ENCODE data around the gene SBF2.

SBF2 gene

GRCh38 chr11:9862981-9863380, 431.0 kb downstream of the SBF2 start:
- in situ Hi-C loops (cut with MboI; ENCODE audit: low sequenced_read_pairs, unreplicated experiment): loop anchor here (5.0 to 25.0 kb wide), 2 partner anchors 109 to 449 kb away; partner anchors contain the start of gene ADM
- no peak for DNase-seq (ENCODE audit: low spot score)
- TF ChIP-seq CTCF (IDR thresholded peaks at IDR 0.05; ENCODE audit: borderline replicate concordance, control extremely low read depth, extremely low read depth, insufficient read depth, missing control alignments): no peak

DNA sequence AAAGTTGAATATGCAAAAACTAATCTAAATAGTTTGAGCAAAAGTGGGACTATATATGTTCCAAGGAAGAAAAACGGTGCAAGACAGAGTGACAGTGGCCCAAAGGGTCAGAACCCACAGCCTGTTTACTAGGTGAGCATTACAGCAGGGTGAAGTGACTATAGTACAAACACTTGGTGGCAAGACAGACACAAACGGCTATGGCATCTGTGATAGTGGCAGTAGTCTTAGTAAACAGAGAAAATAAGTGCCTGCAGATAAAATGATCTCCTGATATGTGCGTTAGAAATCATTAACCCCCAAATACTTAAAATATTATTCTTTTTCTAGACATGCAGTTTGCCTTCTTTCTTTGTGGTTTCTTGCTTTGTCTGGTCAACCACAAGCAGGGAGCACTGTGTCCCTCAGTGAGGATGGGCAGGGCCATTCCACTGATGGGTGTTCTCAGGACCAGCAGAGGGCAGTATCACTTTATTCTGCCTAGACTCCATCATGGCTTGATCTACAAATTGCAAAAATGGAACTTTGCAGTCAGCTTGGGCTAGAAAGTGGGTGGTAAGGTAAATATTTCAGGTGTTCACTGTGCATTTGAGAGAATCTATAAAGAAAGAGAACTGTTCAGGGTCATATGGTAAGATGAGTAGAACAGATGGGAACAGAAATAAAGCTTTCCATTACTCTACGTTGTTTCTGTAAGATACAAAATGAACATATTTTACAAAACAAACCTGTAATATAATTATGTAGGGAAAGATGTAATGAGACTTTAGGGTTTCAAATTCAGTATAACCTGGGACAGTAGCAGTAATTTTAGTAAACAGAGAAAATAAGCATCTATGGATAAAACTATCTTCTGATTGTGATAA, 431.9 kb downstream of the SBF2 start:
- in situ Hi-C loops (cut with MboI; ENCODE audit: low sequenced_read_pairs, unreplicated experiment): loop anchor here (5.0 to 25.0 kb wide), 2 partner anchors 110 to 450 kb away; partner anchors contain the start of gene ADM
- DNase-seq (ENCODE audit: low spot score): peak; percentile 64

GRCh38 chr11:9859554-9860305, 434.3 kb downstream of the SBF2 start:
- DNase-seq (ENCODE audit: low spot score): no peak
- TF ChIP-seq CTCF (IDR thresholded peaks at IDR 0.05; ENCODE audit: borderline replicate concordance, control extremely low read depth, extremely low read depth, insufficient read depth, missing control alignments): no peak
- in situ Hi-C loops (cut with MboI; ENCODE audit: low sequenced_read_pairs, unreplicated experiment): loop anchor here (5.0 to 25.0 kb wide), 2 partner anchors 113 to 453 kb away; partner anchors contain the start of gene ADM

More for the DNA sequence above, 431.9 kb downstream of the SBF2 start:
- TF ChIP-seq CTCF (IDR thresholded peaks at IDR 0.05; ENCODE audit: borderline replicate concordance, control extremely low read depth, extremely low read depth, insufficient read depth, missing control alignments): peak; percentile 64

- no peak for TF ChIP-seq CTCF (IDR thresholded peaks at IDR 0.05; ENCODE audit: borderline replicate concordance, control extremely low read depth, extremely low read depth, insufficient read depth, missing control alignments)
- in situ Hi-C loops (cut with MboI; ENCODE audit: low sequenced_read_pairs, unreplicated experiment): loop anchor here (25.0 kb wide), 1 partner anchor 453 kb away; the partner anchor contains the start of gene ADM
- DNase-seq (ENCODE audit: low spot score): no peak
Measured at GRCh38 chr11:9858822-9859221, 435.2 kb downstream of the SBF2 start.

DNA sequence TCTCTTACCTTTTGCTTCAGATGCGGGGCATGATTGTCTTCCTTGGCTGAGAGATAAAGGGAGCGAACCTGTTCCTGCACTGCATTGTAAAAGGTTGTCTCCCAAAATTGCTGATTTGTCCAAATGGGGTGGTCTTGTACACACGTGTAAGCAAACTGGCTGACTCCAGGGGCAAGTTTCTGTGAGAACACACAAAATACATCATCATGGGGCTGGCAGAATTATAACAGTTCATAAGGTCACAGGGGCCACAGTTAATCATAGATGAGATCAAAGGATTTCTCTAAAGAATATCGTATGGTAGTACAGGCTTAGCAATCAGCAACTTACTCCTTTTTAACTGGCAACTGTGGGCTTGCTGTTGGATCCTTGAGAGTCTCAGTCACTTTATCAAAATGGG, 435.8 kb downstream of the SBF2 start:
- in situ Hi-C loops (cut with MboI; ENCODE audit: low sequenced_read_pairs, unreplicated experiment): loop anchor here (25.0 kb wide), 1 partner anchor 454 kb away; the partner anchor contains the start of gene ADM
- TF ChIP-seq CTCF (IDR thresholded peaks at IDR 0.05; ENCODE audit: borderline replicate concordance, control extremely low read depth, extremely low read depth, insufficient read depth, missing control alignments): no peak
- DNase-seq (ENCODE audit: low spot score): no peak

- no peak for TF ChIP-seq CTCF (IDR thresholded peaks at IDR 0.05; ENCODE audit: borderline replicate concordance, control extremely low read depth, extremely low read depth, insufficient read depth, missing control alignments)
- no peak for DNase-seq (ENCODE audit: low spot score)
- in situ Hi-C loops (cut with MboI; ENCODE audit: low sequenced_read_pairs, unreplicated experiment): loop anchor here (25.0 kb wide), 1 partner anchor 457 kb away; the partner anchor contains the start of gene ADM
Measured at GRCh38 chr11:9855579-9856287, 438.3 kb downstream of the SBF2 start.
